ENCODE data around the gene CNPPD1. TPM values are rescaled to one million over a fixed set of nuclear protein-coding genes. Genes with fewer than 3 reads are reported as not detected.

CNPPD1 gene
- total and polyA plus RNA-seq, 4 donors: 16.5 to 39.8 (median 21.6) TPM

GRCh38 chr2:219216535-219216915 is 39.8 kb upstream of the CNPPD1 start:
- H3K4me3 ChIP-seq (ENCODE audit: low read depth in 1 of 3, low read length in 3 of 3): no peak overlapping the region
- peak; percentile 36 for DNase-seq (ENCODE audit: low spot score)
- no peak for TF ChIP-seq YY1 (IDR thresholded peaks at IDR 0.05)
- H3K9me3 ChIP-seq (ENCODE audit: control insufficient read depth in 4 of 4, low read length in 3 of 4): no peaks in the 10 kb centered on the region
- H3K27me3 ChIP-seq (ENCODE audit: control insufficient read depth in 4 of 4, insufficient read depth in 4 of 4, low read length in 3 of 4): no peaks in the 10 kb centered on the region
- peaks cover 5 to 27% (median 19%) of the 10 kb centered on the region in 4 donors for H3K4me1 ChIP-seq (ENCODE audit: control insufficient read depth in 4 of 4, insufficient read depth in 4 of 4, low read length in 3 of 4)
- H3K27ac ChIP-seq (ENCODE audit: low read depth in 1 of 2, low read length in 2 of 2): no peak overlapping the region
- H3K36me3 ChIP-seq (ENCODE audit: control insufficient read depth in 4 of 4, insufficient read depth in 3 of 4, low read depth in 1 of 4, low read length in 3 of 4): peaks cover 11 to 35% (median 18%) of the 10 kb centered on the region in 4 donors
- H3K9ac ChIP-seq (ENCODE audit: low read depth in 1 of 2, low read length in 2 of 2): no peak overlapping the region
- 96% methylated on average over 6 of the region's 6 CpGs for WGBS

DNA sequence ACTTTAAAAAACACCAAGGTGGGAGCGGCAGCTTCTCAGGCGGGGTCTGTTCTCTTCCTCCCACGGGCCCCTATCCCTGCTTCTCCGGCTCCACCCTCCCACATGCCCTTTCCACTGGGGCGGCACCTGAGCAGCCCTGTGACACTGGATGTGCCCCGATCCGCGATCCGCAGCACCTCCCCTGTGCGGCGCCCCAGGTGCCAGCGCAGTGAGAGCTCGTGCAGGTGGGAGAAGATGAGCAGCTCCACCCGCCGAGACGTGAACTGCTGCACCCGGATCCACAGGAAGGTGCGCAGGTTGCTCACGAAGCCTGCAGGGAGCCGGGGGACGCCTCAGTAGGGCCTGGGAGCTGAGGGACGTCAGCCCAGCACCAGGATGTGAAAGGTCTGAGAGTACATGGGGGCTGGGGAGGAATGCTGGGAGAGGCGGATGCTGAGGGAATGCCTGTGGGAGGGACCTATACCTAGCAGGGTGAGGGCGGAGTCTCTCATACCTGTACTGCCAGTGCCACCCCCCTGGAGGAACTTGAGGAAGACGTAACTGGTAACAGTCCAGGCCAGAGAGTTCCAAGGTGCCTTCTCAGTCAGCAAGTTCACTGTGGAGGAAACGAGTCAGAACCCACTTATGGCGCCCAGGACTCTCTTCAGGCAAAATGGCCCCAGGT is 39.3 kb upstream of the CNPPD1 start:
- TF ChIP-seq RAD21 (IDR thresholded peaks at IDR 0.05): no peak
- no peak for TF ChIP-seq HNF4G (IDR thresholded peaks at IDR 0.05)
- no peak overlapping the region for H3K4me3 ChIP-seq (ENCODE audit: low read depth in 1 of 3, low read length in 3 of 3)
- no peak overlapping the region for H3K27ac ChIP-seq (ENCODE audit: low read depth in 1 of 2, low read length in 2 of 2)
- peak; percentile 33 for DNase-seq (ENCODE audit: low spot score)
- no peaks in the 10 kb centered on the region for H3K9me3 ChIP-seq (ENCODE audit: control insufficient read depth in 4 of 4, low read length in 3 of 4)
- peaks cover 11 to 30% (median 13%) of the 10 kb centered on the region in 4 donors for H3K36me3 ChIP-seq (ENCODE audit: control insufficient read depth in 4 of 4, insufficient read depth in 3 of 4, low read depth in 1 of 4, low read length in 3 of 4)
- WGBS: 95% methylated on average over 27 of the region's 27 CpGs
- H3K27me3 ChIP-seq (ENCODE audit: control insufficient read depth in 4 of 4, insufficient read depth in 4 of 4, low read length in 3 of 4): no peaks in the 10 kb centered on the region
- H3K9ac ChIP-seq (ENCODE audit: low read depth in 1 of 2, low read length in 2 of 2): no peak overlapping the region
- H3K4me1 ChIP-seq (ENCODE audit: control insufficient read depth in 4 of 4, insufficient read depth in 4 of 4, low read length in 3 of 4): peaks cover 5 to 27% (median 19%) of the 10 kb centered on the region in 4 donors

GRCh38 chr2:219214786-219215185 is 38.1 kb upstream of the CNPPD1 start:
- Histone ChIP-seq H3K27ac (ENCODE audit: low read depth in 1 of 2, low read length in 2 of 2) (no peak overlapping the region), H3K4me1 (ENCODE audit: control insufficient read depth in 4 of 4, insufficient read depth in 4 of 4, low read length in 3 of 4) (peaks cover 5 to 25% (median 18%) of the 10 kb centered on the region in 4 donors)
- WGBS: 97% methylated on average over 6 of the region's 6 CpGs

More at GRCh38 chr2:219214786-219215185, 38.1 kb upstream of the CNPPD1 start:
- H3K4me3 ChIP-seq (ENCODE audit: low read depth in 1 of 3, low read length in 3 of 3): no peak overlapping the region
- H3K9ac ChIP-seq (ENCODE audit: low read depth in 1 of 2, low read length in 2 of 2): no peak overlapping the region
- no peaks in the 10 kb centered on the region for H3K9me3 ChIP-seq (ENCODE audit: control insufficient read depth in 4 of 4, low read length in 3 of 4)
- no peak for DNase-seq (ENCODE audit: low spot score)
- H3K36me3 ChIP-seq (ENCODE audit: control insufficient read depth in 4 of 4, insufficient read depth in 3 of 4, low read depth in 1 of 4, low read length in 3 of 4): peaks cover 10 to 29% (median 11%) of the 10 kb centered on the region in 4 donors
- no peaks in the 10 kb centered on the region for H3K27me3 ChIP-seq (ENCODE audit: control insufficient read depth in 4 of 4, insufficient read depth in 4 of 4, low read length in 3 of 4)
- TF ChIP-seq, protein P1, sequence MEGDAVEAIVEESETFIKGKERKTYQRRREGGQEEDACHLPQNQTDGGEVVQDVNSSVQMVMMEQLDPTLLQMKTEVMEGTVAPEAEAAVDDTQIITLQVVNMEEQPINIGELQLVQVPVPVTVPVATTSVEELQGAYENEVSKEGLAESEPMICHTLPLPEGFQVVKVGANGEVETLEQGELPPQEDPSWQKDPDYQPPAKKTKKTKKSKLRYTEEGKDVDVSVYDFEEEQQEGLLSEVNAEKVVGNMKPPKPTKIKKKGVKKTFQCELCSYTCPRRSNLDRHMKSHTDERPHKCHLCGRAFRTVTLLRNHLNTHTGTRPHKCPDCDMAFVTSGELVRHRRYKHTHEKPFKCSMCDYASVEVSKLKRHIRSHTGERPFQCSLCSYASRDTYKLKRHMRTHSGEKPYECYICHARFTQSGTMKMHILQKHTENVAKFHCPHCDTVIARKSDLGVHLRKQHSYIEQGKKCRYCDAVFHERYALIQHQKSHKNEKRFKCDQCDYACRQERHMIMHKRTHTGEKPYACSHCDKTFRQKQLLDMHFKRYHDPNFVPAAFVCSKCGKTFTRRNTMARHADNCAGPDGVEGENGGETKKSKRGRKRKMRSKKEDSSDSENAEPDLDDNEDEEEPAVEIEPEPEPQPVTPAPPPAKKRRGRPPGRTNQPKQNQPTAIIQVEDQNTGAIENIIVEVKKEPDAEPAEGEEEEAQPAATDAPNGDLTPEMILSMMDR (IDR thresholded peaks at IDR 0.05; ENCODE audit: low read depth, low read length, missing input control): no peak
- no peak for TF ChIP-seq HNF4A (conservative IDR thresholded peaks at IDR 0.05)
- TF ChIP-seq MAX (IDR thresholded peaks at IDR 0.05): no peak
- no peak for TF ChIP-seq SP1 (IDR thresholded peaks at IDR 0.05)
- TF ChIP-seq NR2F2 (IDR thresholded peaks at IDR 0.05): no peak
- no peak for TF ChIP-seq ATF3 (IDR thresholded peaks at IDR 0.05)
- no peak for TF ChIP-seq FOXA2 (IDR thresholded peaks at IDR 0.05)
- no peak for TF ChIP-seq YY1 (IDR thresholded peaks at IDR 0.05)
- no peak for TF ChIP-seq FOXA1 (IDR thresholded peaks at IDR 0.05)
- TF ChIP-seq RXRA (IDR thresholded peaks at IDR 0.05): no peak

Data from liver (tissue), 9 donors.